Neural cell (in vitro differentiated cells): Measurements from ENCODE around the gene ARSJ. TPM values are rescaled to one million over a fixed set of nuclear protein-coding genes. Genes with fewer than 3 reads are reported as not detected.
"Not testable (repeated sequence)": the region's sequence is repeated elsewhere in the genome, so short reads cannot be mapped to it uniquely, and the experiment has no call there.

Source experiments
- H2AFZ ChIP-seq: fragments of 200-600, 300-800 bp; sonication (generic), shearing (Covaris generic); 2 replicates; pipeline ENCODE4 v1.6.0; 2014; ENCODE audit warnings: low read depth, mild to moderate bottlenecking, antibody characterized with exemption, low read length, moderate library complexity
- H3F3A ChIP-seq: fragments of 200-600 bp; shearing (Covaris generic); 2 replicates; pipeline ENCODE4 v1.6.1; 2016; ENCODE audit warnings: mild to moderate bottlenecking, moderate library complexity, mixed read lengths, antibody characterized with exemption, low read length; ENCODE audit not compliant: insufficient read depth, poor library complexity, severe bottlenecking
- H3K27ac ChIP-seq: fragments of 200-600, 300-800 bp; sonication (generic), shearing (Covaris generic); 2 replicates; pipeline ENCODE4 v1.5.1; 2014; ENCODE audit warnings: mild to moderate bottlenecking, low read length, moderate library complexity
- H3K27me3 ChIP-seq: fragments of 300-800, 200-600 bp; sonication (generic), shearing (Covaris generic); 2 replicates; pipeline ENCODE4 v1.6.0; 2014; ENCODE audit warnings: mild to moderate bottlenecking, low read depth, low read length, moderate library complexity; ENCODE audit not compliant: insufficient read depth
- H3K36me3 ChIP-seq: fragments of 300-800, 200-600 bp; sonication (generic), shearing (Covaris generic); 2 replicates; pipeline ENCODE4 v1.5.1; 2014; ENCODE audit warnings: mild to moderate bottlenecking, antibody characterized with exemption, low read length, moderate library complexity; ENCODE audit not compliant: insufficient read depth
- H3K4me2 ChIP-seq: fragments of 300-800, 200-600 bp; sonication (generic), shearing (Covaris generic); 2 replicates; pipeline ENCODE4 v1.6.0; 2014; ENCODE audit warnings: mild to moderate bottlenecking, low read length
- H3K4me3 ChIP-seq: fragments of 300-800, 200-600 bp; sonication (generic), shearing (Covaris generic); 2 replicates; pipeline ENCODE4 v1.5.1; 2014; ENCODE audit warnings: mild to moderate bottlenecking, low read length, moderate library complexity
- H3K79me2 ChIP-seq: fragments of 200-600 bp; shearing (Covaris generic); replicated peaks from 2 replicates; pipeline ENCODE4 v1.6.0; 2014; ENCODE audit warnings: mild to moderate bottlenecking, low read length, moderate library complexity; ENCODE audit not compliant: insufficient read depth
- H3K9ac ChIP-seq: fragments of 300-800, 200-600 bp; sonication (generic), shearing (Covaris generic); 2 replicates; pipeline ENCODE4 v1.6.1; 2016; ENCODE audit warnings: mild to moderate bottlenecking, low read length, mixed read lengths
- H3K9me2 ChIP-seq: fragments of 200-600 bp; shearing (Covaris generic); 2 replicates; pipeline ENCODE4 v1.6.1; 2016; ENCODE audit warnings: mild to moderate bottlenecking, low read length, mixed read lengths; ENCODE audit not compliant: insufficient read depth
- H3K9me3 ChIP-seq: fragments of 200-600, 300-800 bp; sonication (generic), shearing (Covaris generic); 2 replicates; pipeline ENCODE4 v1.6.1; 2016; ENCODE audit warnings: mild to moderate bottlenecking, mixed run types, low read length, moderate library complexity, mixed read lengths
- H4K20me1 ChIP-seq: fragments of 200-600 bp; shearing (Covaris generic); 2 replicates; pipeline ENCODE4 v1.6.1; 2016; ENCODE audit warnings: mild to moderate bottlenecking, mixed run types; ENCODE audit not compliant: insufficient read depth
- CTCF ChIP-seq: fragments of 450-650 bp; IDR thresholded peaks from 2 replicates; pipeline ENCODE4 v1.5.1; 2014; ENCODE audit warnings: antibody characterized with exemption, mild to moderate bottlenecking, moderate library complexity; ENCODE audit not compliant: poor library complexity, severe bottlenecking
- EP300 ChIP-seq: fragments of 450-650 bp; conservative IDR thresholded peaks from 2 replicates; pipeline ENCODE4 v1.6.1; 2014; ENCODE audit warnings: antibody characterized with exemption, mild to moderate bottlenecking, moderate library complexity; ENCODE audit not compliant: poor library complexity, severe bottlenecking
- EZH2 ChIP-seq: fragments of 200-600, 300-800 bp; shearing (Covaris generic), sonication (generic); IDR thresholded peaks from 2 replicates; pipeline ENCODE4 v1.6.1; 2014; ENCODE audit warnings: antibody characterized with exemption, low read length, borderline replicate concordance, mild to moderate bottlenecking; ENCODE audit not compliant: insufficient read depth, poor library complexity, severe bottlenecking
- MXI1 ChIP-seq: fragments of 450-650 bp; conservative IDR thresholded peaks from 2 replicates; pipeline ENCODE4 v1.6.1; 2014; ENCODE audit warnings: antibody characterized with exemption, mild to moderate bottlenecking; ENCODE audit not compliant: poor library complexity, severe bottlenecking
- POLR2AphosphoS5 ChIP-seq: IDR thresholded peaks from 2 replicates; pipeline ENCODE4 v1.6.1; 2012
- RAD21 ChIP-seq: fragments of 450-650 bp; conservative IDR thresholded peaks from 2 replicates; pipeline ENCODE4 v1.6.1; 2014; ENCODE audit warnings: antibody characterized with exemption, mild to moderate bottlenecking, moderate library complexity
- REST ChIP-seq: IDR thresholded peaks from 2 replicates; pipeline ENCODE4 v1.6.1; 2012; ENCODE audit warnings: borderline replicate concordance
- SMC3 ChIP-seq: fragments of 450-650 bp; conservative IDR thresholded peaks from 2 replicates; pipeline ENCODE4 v1.6.1; 2014; ENCODE audit warnings: antibody characterized with exemption, mild to moderate bottlenecking, moderate library complexity; ENCODE audit not compliant: poor library complexity
- TAF1 ChIP-seq: IDR thresholded peaks from 2 replicates; pipeline ENCODE4 v1.6.1; 2012; ENCODE audit warnings: low read depth
- polyA plus RNA-seq: library from polyadenylated mRNA; depleted of rRNA; stranded (reverse); fragments of >200 nt; gene quantifications from 2 replicates; pipeline ENCODE4 v1.2.3, GENCODE V29; 2014

The ARSJ gene
- polyA plus RNA-seq, 1 donor from 2014 or later: 0.10 TPM

GRCh38 chr4:113935190-113935589 is 44.3 kb downstream of the ARSJ start:
- Histone ChIP-seq H3K36me3 (no peaks in the 10 kb centered on the region), H3K4me3 (no peak overlapping the region), H3F3A (no peaks in the 10 kb centered on the region), H3K27me3 (no peaks in the 10 kb centered on the region), H3K9ac (no peak overlapping the region), H4K20me1 (no peaks in the 10 kb centered on the region), H3K79me2 (no peaks in the 10 kb centered on the region), H3K9me3 (no peaks in the 10 kb centered on the region), H2AFZ (no peak overlapping the region), H3K9me2 (no peaks in the 10 kb centered on the region), H3K27ac (no peak overlapping the region), H3K4me2 (no peak overlapping the region)
- TF ChIP-seq REST: no peak

GRCh38 chr4:113924706-113925105 is 54.7 kb downstream of the ARSJ start:
- not testable (repeated sequence) for H3F3A ChIP-seq, H4K20me1 ChIP-seq, H3K4me2 ChIP-seq, H3K9ac ChIP-seq, H3K36me3 ChIP-seq, H3K9me3 ChIP-seq, H3K4me3 ChIP-seq, H3K27me3 ChIP-seq, H3K9me2 ChIP-seq, H2AFZ ChIP-seq, H3K27ac ChIP-seq, H3K79me2 ChIP-seq

- Histone ChIP-seq H3K9me2 (no peaks in the 10 kb centered on the region), H3K36me3 (no peaks in the 10 kb centered on the region), H3K79me2 (no peaks in the 10 kb centered on the region), H2AFZ (no peak overlapping the region), H3F3A (no peaks in the 10 kb centered on the region), H4K20me1 (no peaks in the 10 kb centered on the region), H3K27me3 (no peaks in the 10 kb centered on the region), H3K27ac (no peak overlapping the region), H3K9ac (no peak overlapping the region), H3K4me3 (no peak overlapping the region), H3K9me3 (no peaks in the 10 kb centered on the region), H3K4me2 (no peak overlapping the region)
- TF ChIP-seq EP300 (no peak), MXI1 (no peak), POLR2AphosphoS5 (no peak), RAD21 (no peak), REST (no peak), TAF1 (no peak), CTCF (no peak), EZH2 (no peak), SMC3 (no peak)
These were observed 58.2 kb downstream of the ARSJ start for GRCh38 chr4:113921089-113921794.
